Activated naive CD8-positive, alpha-beta T cell treated with anti-CD3 and anti-CD28 coated beads for 36 hours (primary cell): ENCODE measurements around the gene RCC2. TPM values are rescaled to one million over a fixed set of nuclear protein-coding genes. Genes with fewer than 3 reads are reported as not detected.

Source experiments
- DNase-seq: peaks from one replicate; pipeline ENCODE4 v3.0.0; 2021
- H3K27ac Mint-ChIP-seq: one replicate; pipeline ENCODE4 v1.8.0; 2022; ENCODE audit warnings: mild to moderate bottlenecking, moderate library complexity, mixed read lengths
- H3K27me3 Mint-ChIP-seq: one replicate; pipeline ENCODE4 v1.8.0; 2022; ENCODE audit warnings: mild to moderate bottlenecking, mixed read lengths
- H3K36me3 Mint-ChIP-seq: one replicate; pipeline ENCODE4 v1.8.0; 2021; ENCODE audit warnings: mild to moderate bottlenecking, mixed read lengths
- H3K4me1 Mint-ChIP-seq: one replicate; pipeline ENCODE4 v1.8.0; 2021; ENCODE audit warnings: mixed read lengths
- H3K4me3 Mint-ChIP-seq: one replicate; pipeline ENCODE4 v1.8.0; 2022; ENCODE audit warnings: mild to moderate bottlenecking, moderate library complexity, mixed read lengths
- H3K9me3 Mint-ChIP-seq: one replicate; pipeline ENCODE4 v1.8.0; 2022; ENCODE audit warnings: mixed read lengths
- total RNA-seq, 2 experiments: library from RNA; stranded (reverse); gene quantifications; one replicate each; pipeline ENCODE4 v1.2.3, GENCODE V29; 2021

RCC2 gene
- total RNA-seq, 2 experiments from 2014 or later = 192 to 196 TPM

DNA sequence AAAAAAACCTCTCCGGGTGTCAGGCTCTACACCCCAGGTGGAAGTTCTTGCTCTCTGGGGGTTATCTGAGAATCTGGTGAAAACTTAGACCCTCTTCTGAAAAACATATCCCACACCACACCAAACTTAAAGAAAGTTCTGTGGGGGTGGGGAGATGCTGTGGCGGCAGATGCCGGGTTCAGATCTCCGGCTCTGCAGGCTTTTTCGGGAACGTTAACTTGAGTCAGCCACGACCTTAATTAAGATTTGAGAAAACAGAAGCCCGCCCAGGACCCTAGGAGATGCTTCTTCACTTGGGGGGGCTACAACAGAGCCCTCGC, 2.3 kb downstream of the RCC2 start:
- Mint-ChIP-seq H3K36me3 (peaks cover 52% of the 10 kb centered on the region), H3K4me1 (peaks cover 62% of the 10 kb centered on the region), H3K9me3 (no peaks in the 10 kb centered on the region), H3K27me3 (no peaks in the 10 kb centered on the region), H3K27ac (peak overlapping the region; percentile 77), H3K4me3 (peak overlapping the region; percentile 79)
- DNase-seq = no peak

DNA sequence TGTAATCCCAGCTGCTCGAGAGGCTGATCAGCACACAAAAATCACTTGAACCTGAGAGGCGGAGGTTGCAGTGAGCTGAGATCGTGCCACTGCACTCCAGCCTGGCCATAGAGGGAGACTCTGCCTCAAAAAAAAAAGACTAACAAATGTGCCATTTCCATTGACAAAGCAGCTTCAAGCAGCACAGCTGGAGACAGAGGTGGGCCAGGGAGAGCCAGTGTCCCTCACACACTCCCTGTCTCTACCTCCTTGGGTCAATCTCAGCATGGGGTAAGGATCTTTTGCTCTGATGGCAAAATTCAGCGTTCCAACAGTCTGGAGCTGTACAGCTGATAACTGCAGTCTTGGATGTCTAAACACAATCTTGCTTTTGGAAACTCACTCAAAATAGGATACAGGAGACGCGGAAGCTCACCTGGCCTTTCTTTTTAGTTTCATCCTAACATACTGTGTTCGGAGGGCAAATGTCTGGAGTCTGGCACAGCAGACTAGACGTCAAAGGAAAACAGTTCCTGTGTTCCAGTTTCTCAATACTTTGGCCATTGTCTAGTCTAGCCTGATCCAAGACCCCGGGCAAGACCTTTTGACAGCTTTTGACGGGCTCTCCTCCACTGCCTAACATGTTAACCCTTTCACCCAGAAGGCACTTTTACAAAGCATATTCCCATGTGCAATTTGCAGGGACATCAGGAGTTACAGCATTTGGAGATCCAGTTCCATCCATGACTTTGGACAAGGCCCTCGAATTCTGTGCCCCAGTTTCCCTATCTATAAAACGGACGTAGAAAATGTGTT, 2.9 kb downstream of the RCC2 start:
- DNase-seq = no peak
- peak overlapping the region; percentile 79 for H3K4me3 Mint-ChIP-seq
- peaks cover 61% of the 10 kb centered on the region for H3K4me1 Mint-ChIP-seq
- no peaks in the 10 kb centered on the region for H3K27me3 Mint-ChIP-seq
- H3K9me3 Mint-ChIP-seq = no peaks in the 10 kb centered on the region
- H3K36me3 Mint-ChIP-seq = peaks cover 58% of the 10 kb centered on the region
- peak overlapping the region; percentile 77 for H3K27ac Mint-ChIP-seq

DNA sequence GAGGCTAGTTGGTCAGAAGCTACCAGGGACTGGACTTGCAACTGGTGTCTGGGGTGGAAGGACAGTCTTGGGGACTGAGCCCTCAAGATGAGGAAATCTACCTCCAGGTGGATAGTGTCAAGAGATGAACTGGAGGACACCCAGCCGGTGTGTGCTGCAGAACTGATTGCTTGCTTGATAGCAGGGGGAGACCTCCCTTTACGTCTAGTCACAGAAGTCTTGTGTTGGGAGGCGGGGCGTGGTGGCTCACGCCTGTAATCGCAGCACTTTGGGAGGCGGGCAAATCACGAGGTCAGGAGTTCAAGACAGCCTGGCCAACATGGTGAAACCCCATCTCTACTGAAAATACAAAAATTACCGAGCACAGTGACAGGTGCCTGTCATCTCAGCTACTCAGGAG, 4.9 kb downstream of the RCC2 start:
- H3K4me3 Mint-ChIP-seq = peak overlapping the region; percentile 20
- peak overlapping the region; percentile 75 for H3K27ac Mint-ChIP-seq

GRCh38 chr1:17434016-17434415, 5.5 kb downstream of the RCC2 start:
- DNase-seq = no peak
- Mint-ChIP-seq H3K9me3 (no peaks in the 10 kb centered on the region), H3K27me3 (no peaks in the 10 kb centered on the region), H3K36me3 (peaks cover 65% of the 10 kb centered on the region), H3K4me3 (no peak overlapping the region), H3K4me1 (peaks cover 53% of the 10 kb centered on the region), H3K27ac (peak overlapping the region; percentile 54)

More for the DNA sequence above, 4.9 kb downstream of the RCC2 start:
- DNase-seq = no peak
- no peaks in the 10 kb centered on the region for H3K9me3 Mint-ChIP-seq
- H3K27me3 Mint-ChIP-seq = no peaks in the 10 kb centered on the region
- H3K36me3 Mint-ChIP-seq = peaks cover 65% of the 10 kb centered on the region
- peaks cover 49% of the 10 kb centered on the region for H3K4me1 Mint-ChIP-seq

DNA sequence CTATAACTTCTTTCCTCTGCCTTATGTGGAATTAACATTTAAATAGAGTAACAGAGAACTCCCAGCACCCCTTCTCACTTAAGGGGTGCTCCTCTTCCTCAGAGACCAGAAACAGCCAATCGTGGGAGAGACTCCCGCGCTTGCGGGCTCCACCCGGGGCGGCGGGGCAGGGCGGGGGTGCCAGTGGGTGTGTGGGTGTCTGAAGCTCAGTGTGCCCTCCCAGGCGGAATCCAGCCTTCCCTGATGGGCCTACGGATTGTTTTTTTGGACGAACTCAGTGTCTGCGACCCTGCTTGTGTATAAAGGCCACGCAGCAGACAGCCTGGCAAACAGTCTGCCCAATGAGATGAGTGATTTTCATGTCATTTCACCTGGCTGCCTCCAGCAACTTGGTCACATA, 6.2 kb downstream of the RCC2 start:
- Mint-ChIP-seq H3K27me3 (no peaks in the 10 kb centered on the region), H3K27ac (no peak overlapping the region), H3K4me3 (no peak overlapping the region), H3K9me3 (no peaks in the 10 kb centered on the region), H3K36me3 (peaks cover 65% of the 10 kb centered on the region), H3K4me1 (peaks cover 53% of the 10 kb centered on the region)
- DNase-seq = no peak

DNA sequence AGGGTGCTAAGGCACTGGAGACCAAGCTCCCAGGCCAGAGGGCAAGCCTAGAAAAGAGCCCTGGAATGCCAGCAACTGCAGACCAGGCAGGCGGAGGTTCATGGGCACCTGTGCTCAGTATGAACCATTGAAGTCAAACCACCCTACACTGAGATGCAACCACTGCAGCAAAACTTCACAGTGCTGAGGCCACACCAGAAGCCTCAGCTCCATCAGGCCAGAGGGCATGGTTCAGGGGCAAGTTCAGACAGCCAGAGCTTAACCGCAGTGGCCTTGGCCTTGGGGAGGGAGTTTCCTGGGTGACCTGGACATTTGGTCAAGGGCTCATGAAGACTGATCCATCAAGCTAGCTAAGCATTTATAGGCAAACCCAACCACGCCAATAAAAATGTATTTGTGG, 7.1 kb downstream of the RCC2 start:
- peaks cover 53% of the 10 kb centered on the region for H3K4me1 Mint-ChIP-seq
- H3K36me3 Mint-ChIP-seq = peaks cover 65% of the 10 kb centered on the region
- H3K27ac Mint-ChIP-seq = no peak overlapping the region
- DNase-seq = no peak
- no peaks in the 10 kb centered on the region for H3K9me3 Mint-ChIP-seq
- no peaks in the 10 kb centered on the region for H3K27me3 Mint-ChIP-seq
- H3K4me3 Mint-ChIP-seq = peak overlapping the region; percentile 7

DNA sequence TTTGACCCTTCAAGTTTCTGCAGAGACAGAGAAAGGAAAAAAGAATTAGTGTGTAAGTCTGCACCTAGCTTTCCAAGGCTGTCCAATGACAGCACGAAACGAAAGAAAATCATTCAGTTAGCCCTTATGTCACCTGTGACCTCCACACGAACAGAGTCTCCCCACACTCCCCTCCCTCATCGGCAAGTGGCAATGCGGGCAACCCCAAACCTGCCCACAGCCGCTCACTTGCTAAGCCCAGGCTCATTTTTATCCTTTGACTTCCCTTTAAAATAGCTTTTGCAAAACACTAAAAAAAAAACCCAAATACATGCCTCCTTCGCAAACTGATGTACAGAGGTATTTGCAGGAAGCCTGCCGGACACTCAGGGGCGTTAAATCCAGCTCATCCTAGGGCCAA, 10.3 kb downstream of the RCC2 start:
- Mint-ChIP-seq H3K9me3 (no peaks in the 10 kb centered on the region), H3K36me3 (peaks cover 48% of the 10 kb centered on the region), H3K27me3 (no peaks in the 10 kb centered on the region), H3K27ac (peak overlapping the region; percentile 34), H3K4me1 (peaks cover 28% of the 10 kb centered on the region), H3K4me3 (no peak overlapping the region)
- no peak for DNase-seq

DNA sequence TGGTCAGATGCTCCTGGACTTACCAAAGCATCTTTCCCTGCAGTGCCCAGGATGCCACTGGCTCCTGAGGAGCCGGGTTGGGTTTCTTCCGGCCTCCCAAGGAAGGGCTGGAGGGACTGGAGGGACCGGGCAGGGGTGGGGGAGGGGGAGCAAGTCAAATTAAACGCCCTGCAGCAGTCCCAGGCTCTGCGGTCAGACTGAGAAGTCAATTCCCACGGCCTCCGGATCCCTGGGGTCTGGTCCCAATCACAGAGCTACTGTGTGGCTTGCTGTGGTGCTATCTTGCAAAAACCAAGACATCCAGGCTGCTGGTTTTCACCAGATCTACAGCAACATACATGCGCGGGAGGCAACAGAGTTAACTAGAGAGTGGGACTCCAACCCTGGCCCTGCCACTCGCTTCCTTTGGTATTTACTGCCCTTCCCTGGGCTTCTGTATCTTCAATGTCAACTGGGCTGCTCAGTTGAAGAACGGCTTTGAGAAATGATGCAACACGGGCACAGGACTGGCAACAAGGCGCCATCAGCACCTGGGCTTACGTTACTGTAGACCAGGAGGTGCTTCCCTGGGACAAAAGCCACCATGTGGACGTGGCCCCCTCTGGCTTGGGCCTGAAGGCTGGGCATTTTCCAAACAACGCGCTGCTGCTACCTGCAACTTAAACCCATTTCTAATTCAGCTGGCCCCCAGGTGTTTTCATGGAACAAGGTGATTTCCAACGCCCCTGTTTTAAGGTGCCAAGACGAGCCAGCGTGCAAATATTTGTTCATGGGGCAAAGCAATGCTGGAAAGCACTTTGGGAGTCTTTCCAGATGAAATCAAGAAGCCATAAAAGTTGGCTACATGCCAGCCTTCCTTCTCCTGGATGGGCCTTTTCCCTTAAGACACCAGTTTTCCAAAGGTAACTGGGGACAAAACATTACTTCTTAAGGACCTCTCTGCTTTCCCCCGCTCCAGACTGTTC, 11.5 kb downstream of the RCC2 start:
- H3K4me3 Mint-ChIP-seq = no peak overlapping the region
- H3K27me3 Mint-ChIP-seq = no peaks in the 10 kb centered on the region
- no peak for DNase-seq
- H3K4me1 Mint-ChIP-seq = peaks cover 28% of the 10 kb centered on the region
- peaks cover 48% of the 10 kb centered on the region for H3K36me3 Mint-ChIP-seq
- peak overlapping the region; percentile 67 for H3K27ac Mint-ChIP-seq
- H3K9me3 Mint-ChIP-seq = no peaks in the 10 kb centered on the region

GRCh38 chr1:17425806-17426600, 13.5 kb downstream of the RCC2 start:
- Mint-ChIP-seq H3K27me3 (no peaks in the 10 kb centered on the region), H3K27ac (peak overlapping the region; percentile 45), H3K36me3 (peaks cover 38% of the 10 kb centered on the region), H3K9me3 (no peaks in the 10 kb centered on the region), H3K4me3 (no peak overlapping the region), H3K4me1 (peaks cover 24% of the 10 kb centered on the region)
- no peak for DNase-seq

- no peak for DNase-seq
- Mint-ChIP-seq H3K27me3 (no peaks in the 10 kb centered on the region), H3K27ac (no peak overlapping the region), H3K36me3 (peaks cover 38% of the 10 kb centered on the region), H3K4me1 (peaks cover 19% of the 10 kb centered on the region), H3K9me3 (no peaks in the 10 kb centered on the region), H3K4me3 (no peak overlapping the region)
These were observed 15.7 kb downstream of the RCC2 start for GRCh38 chr1:17423781-17424245.

GRCh38 chr1:17422461-17422860, 17.0 kb downstream of the RCC2 start:
- Mint-ChIP-seq H3K9me3 (no peaks in the 10 kb centered on the region), H3K36me3 (peaks cover 43% of the 10 kb centered on the region), H3K4me1 (peaks cover 19% of the 10 kb centered on the region), H3K27me3 (no peaks in the 10 kb centered on the region), H3K4me3 (no peak overlapping the region), H3K27ac (peak overlapping the region; percentile 19)
- DNase-seq = no peak

DNA sequence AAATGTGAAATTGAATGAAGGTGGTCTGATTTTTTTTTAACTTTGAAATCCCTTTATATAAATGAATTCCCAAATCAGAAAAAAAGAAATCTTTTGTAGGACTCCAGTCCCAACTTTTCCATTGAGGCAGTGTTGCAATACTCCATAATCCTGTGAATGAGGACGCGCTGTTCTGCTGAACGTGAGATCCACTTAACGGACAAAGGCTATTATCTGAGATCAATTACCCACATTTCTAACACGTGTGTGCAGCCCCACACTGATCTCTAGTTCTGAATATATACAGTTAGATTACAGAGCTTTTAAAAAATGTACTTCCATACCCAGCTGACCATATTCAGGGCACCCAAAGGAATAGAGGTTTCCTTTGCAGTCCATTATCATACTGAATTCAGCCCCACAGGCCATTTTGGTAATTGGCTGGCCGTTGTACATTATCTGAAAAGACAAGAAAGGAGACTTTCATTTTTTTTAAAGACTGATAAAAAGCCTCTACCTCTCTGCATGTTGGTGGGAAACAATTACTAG, 19.0 kb downstream of the RCC2 start:
- Mint-ChIP-seq H3K4me3 (no peak overlapping the region), H3K27me3 (no peaks in the 10 kb centered on the region), H3K36me3 (peaks cover 45% of the 10 kb centered on the region), H3K9me3 (no peaks in the 10 kb centered on the region), H3K4me1 (peaks cover 15% of the 10 kb centered on the region), H3K27ac (peak overlapping the region; percentile 16)
- no peak for DNase-seq

GRCh38 chr1:17419626-17420328, 19.7 kb downstream of the RCC2 start:
- H3K27ac Mint-ChIP-seq = peak overlapping the region; percentile 56
- peaks cover 17% of the 10 kb centered on the region for H3K4me1 Mint-ChIP-seq
- H3K9me3 Mint-ChIP-seq = no peaks in the 10 kb centered on the region
- H3K36me3 Mint-ChIP-seq = peaks cover 49% of the 10 kb centered on the region
- no peaks in the 10 kb centered on the region for H3K27me3 Mint-ChIP-seq
- peak; percentile 71 for DNase-seq
- H3K4me3 Mint-ChIP-seq = no peak overlapping the region

DNA sequence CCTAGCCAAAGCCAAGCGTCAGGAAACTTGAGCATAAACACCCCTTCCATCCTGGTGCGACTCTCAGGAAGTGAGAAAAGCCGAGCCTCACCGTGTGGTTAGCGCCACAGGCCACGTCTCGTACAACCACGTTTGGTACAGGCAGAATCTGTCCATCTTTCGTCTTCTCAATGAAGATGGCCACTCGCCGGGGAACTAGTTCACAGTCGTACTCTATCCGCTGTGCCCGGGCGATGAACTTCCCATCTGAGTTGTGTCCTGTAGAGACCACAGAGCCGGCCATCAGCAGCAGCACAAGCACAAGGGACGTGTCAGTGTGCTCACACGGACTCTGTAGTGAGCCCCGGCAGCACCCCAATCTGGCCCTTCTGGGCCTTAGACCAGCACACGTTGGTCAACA, 23.1 kb downstream of the RCC2 start:
- Mint-ChIP-seq H3K27me3 (no peaks in the 10 kb centered on the region), H3K36me3 (peaks cover 51% of the 10 kb centered on the region), H3K27ac (no peak overlapping the region), H3K4me1 (peaks cover 7% of the 10 kb centered on the region), H3K4me3 (no peak overlapping the region), H3K9me3 (no peaks in the 10 kb centered on the region)
- no peak for DNase-seq
